ENCODE results near the gene OR2B2.
"Not testable (repeated sequence)": the region's sequence is repeated elsewhere in the genome, so short reads cannot be mapped to it uniquely, and the experiment has no call there.

Gene OR2B2

GRCh38 chr6:27911956-27912446 lies at the start of gene OR2B2:
Gene OR2B2 (minus strand): TSS chr6:27912396. CDS start chr6:27912319, 77 bp downstream.
- DNase-seq (ENCODE audit: low read depth in 2 of 2) = no peak

- DNase-seq (ENCODE audit: low read depth in 2 of 2) = no peak
These were observed 45.3 kb upstream of the OR2B2 start for GRCh38 chr6:27957516-27957915.

- no peak for DNase-seq (ENCODE audit: low read depth in 2 of 2)
These were observed 44.7 kb upstream of the OR2B2 start, which contains the start of gene OR2B6 for GRCh38 chr6:27956941-27957340. Gene OR2B6 (plus strand): TSS chr6:27957241. CDS start chr6:27957241, 0 bp downstream.

GRCh38 chr6:27951040-27951439 lies 38.8 kb upstream of the OR2B2 start:
- no peak for DNase-seq (ENCODE audit: low read depth in 2 of 2)

- no peak for DNase-seq (ENCODE audit: low read depth in 2 of 2)
These were observed 36.0 kb upstream of the OR2B2 start for GRCh38 chr6:27948237-27948636.

GRCh38 chr6:27943072-27943471 lies 30.9 kb upstream of the OR2B2 start:
- DNase-seq (ENCODE audit: low read depth in 2 of 2) = not testable (repeated sequence)

- no peak for DNase-seq (ENCODE audit: low read depth in 2 of 2)
These were observed 28.6 kb upstream of the OR2B2 start for GRCh38 chr6:27940766-27941165.

- DNase-seq (ENCODE audit: low read depth in 2 of 2) = no peak
These were observed 19.0 kb upstream of the OR2B2 start for GRCh38 chr6:27931209-27931608.

GRCh38 chr6:27929930-27930329 lies 17.7 kb upstream of the OR2B2 start:
- DNase-seq (ENCODE audit: low read depth in 2 of 2) = not testable (repeated sequence)

GRCh38 chr6:27928041-27928440 lies 15.8 kb upstream of the OR2B2 start:
- DNase-seq (ENCODE audit: low read depth in 2 of 2) = not testable (repeated sequence)

GRCh38 chr6:27924179-27924578 lies 12.0 kb upstream of the OR2B2 start:
- no peak for DNase-seq (ENCODE audit: low read depth in 2 of 2)

GRCh38 chr6:27922949-27923348 lies 10.8 kb upstream of the OR2B2 start:
- no peak for DNase-seq (ENCODE audit: low read depth in 2 of 2)

GRCh38 chr6:27908017-27908416 lies 4.2 kb downstream of the OR2B2 start:
- DNase-seq (ENCODE audit: low read depth in 2 of 2) = no peak

- DNase-seq (ENCODE audit: low read depth in 2 of 2) = peak; percentile 80 to 87
These were observed 9.6 kb downstream of the OR2B2 start for GRCh38 chr6:27902335-27903314.

GRCh38 chr6:27901801-27902200 lies 10.4 kb downstream of the OR2B2 start:
- no peak for DNase-seq (ENCODE audit: low read depth in 2 of 2)

GRCh38 chr6:27900197-27900596 lies 12.0 kb downstream of the OR2B2 start:
- DNase-seq (ENCODE audit: low read depth in 2 of 2) = not testable (repeated sequence)

GRCh38 chr6:27899543-27899942 lies 12.7 kb downstream of the OR2B2 start:
- no peak for DNase-seq (ENCODE audit: low read depth in 2 of 2)

- DNase-seq (ENCODE audit: low read depth in 2 of 2) = no peak
These were observed 14.5 kb downstream of the OR2B2 start for GRCh38 chr6:27897580-27898206.

GRCh38 chr6:27896398-27896796 lies 15.8 kb downstream of the OR2B2 start:
- DNase-seq (ENCODE audit: low read depth in 2 of 2) = no peak

GRCh38 chr6:27894839-27895762 lies 17.1 kb downstream of the OR2B2 start:
- peak in 1 of 2 donors; percentile 37 for DNase-seq (ENCODE audit: low read depth in 2 of 2)
